ENCODE data around the gene RAB44. TPM values are rescaled to one million over a fixed set of nuclear protein-coding genes. Genes with fewer than 3 reads are reported as not detected.

Gene RAB44
- total RNA-seq, 1 experiment from 2014 or later: 0.11 TPM

DNA sequence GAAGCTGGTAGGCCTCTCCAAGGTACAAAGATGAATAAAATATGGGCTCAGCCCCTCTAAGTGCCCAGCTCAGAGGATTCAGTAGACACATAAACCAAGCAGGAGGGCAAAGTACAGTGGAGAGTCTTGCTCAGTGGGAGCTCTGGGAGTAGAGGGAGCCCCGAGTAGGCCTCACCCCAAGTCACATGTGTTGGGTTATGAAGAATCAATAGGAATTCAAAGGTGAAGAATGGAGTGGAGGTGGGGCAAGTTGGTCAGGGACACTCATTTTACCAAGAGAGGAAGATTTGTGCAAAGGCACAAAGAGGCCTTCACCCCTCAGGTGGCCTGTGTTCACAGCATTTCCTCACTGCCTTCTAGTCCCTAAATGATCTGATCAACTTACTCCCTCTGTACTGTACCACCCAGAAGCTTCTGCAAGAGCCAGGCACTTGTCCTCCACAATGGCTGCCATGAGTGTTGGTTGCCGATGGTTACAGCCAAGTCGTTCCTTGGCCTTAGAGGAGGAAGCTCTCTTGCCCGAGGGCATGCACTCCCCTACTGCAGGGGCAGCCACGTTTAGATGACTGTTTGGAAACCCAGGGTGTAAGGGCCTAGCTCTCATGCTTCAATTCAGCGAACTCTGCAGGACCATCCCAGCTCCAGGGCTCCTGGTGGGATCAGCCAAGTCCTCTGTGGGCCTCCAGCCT lies 25.8 kb upstream of the RAB44 start (continued):
- TF ChIP-seq, protein P1, sequence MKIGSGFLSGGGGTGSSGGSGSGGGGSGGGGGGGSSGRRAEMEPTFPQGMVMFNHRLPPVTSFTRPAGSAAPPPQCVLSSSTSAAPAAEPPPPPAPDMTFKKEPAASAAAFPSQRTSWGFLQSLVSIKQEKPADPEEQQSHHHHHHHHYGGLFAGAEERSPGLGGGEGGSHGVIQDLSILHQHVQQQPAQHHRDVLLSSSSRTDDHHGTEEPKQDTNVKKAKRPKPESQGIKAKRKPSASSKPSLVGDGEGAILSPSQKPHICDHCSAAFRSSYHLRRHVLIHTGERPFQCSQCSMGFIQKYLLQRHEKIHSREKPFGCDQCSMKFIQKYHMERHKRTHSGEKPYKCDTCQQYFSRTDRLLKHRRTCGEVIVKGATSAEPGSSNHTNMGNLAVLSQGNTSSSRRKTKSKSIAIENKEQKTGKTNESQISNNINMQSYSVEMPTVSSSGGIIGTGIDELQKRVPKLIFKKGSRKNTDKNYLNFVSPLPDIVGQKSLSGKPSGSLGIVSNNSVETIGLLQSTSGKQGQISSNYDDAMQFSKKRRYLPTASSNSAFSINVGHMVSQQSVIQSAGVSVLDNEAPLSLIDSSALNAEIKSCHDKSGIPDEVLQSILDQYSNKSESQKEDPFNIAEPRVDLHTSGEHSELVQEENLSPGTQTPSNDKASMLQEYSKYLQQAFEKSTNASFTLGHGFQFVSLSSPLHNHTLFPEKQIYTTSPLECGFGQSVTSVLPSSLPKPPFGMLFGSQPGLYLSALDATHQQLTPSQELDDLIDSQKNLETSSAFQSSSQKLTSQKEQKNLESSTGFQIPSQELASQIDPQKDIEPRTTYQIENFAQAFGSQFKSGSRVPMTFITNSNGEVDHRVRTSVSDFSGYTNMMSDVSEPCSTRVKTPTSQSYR (CRISPR knock-in tag; IDR thresholded peaks at IDR 0.05): no peak
- TF ChIP-seq ETV6 (CRISPR knock-in tag; IDR thresholded peaks at IDR 0.05): no peak

- TF ChIP-seq, protein P2, sequence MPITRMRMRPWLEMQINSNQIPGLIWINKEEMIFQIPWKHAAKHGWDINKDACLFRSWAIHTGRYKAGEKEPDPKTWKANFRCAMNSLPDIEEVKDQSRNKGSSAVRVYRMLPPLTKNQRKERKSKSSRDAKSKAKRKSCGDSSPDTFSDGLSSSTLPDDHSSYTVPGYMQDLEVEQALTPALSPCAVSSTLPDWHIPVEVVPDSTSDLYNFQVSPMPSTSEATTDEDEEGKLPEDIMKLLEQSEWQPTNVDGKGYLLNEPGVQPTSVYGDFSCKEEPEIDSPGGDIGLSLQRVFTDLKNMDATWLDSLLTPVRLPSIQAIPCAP (CRISPR knock-in tag; IDR thresholded peaks at IDR 0.05): no peak
- TF ChIP-seq ZNF532 (CRISPR knock-in tag; IDR thresholded peaks at IDR 0.05; ENCODE audit: borderline replicate concordance): no peak
- TF ChIP-seq, protein P3, sequence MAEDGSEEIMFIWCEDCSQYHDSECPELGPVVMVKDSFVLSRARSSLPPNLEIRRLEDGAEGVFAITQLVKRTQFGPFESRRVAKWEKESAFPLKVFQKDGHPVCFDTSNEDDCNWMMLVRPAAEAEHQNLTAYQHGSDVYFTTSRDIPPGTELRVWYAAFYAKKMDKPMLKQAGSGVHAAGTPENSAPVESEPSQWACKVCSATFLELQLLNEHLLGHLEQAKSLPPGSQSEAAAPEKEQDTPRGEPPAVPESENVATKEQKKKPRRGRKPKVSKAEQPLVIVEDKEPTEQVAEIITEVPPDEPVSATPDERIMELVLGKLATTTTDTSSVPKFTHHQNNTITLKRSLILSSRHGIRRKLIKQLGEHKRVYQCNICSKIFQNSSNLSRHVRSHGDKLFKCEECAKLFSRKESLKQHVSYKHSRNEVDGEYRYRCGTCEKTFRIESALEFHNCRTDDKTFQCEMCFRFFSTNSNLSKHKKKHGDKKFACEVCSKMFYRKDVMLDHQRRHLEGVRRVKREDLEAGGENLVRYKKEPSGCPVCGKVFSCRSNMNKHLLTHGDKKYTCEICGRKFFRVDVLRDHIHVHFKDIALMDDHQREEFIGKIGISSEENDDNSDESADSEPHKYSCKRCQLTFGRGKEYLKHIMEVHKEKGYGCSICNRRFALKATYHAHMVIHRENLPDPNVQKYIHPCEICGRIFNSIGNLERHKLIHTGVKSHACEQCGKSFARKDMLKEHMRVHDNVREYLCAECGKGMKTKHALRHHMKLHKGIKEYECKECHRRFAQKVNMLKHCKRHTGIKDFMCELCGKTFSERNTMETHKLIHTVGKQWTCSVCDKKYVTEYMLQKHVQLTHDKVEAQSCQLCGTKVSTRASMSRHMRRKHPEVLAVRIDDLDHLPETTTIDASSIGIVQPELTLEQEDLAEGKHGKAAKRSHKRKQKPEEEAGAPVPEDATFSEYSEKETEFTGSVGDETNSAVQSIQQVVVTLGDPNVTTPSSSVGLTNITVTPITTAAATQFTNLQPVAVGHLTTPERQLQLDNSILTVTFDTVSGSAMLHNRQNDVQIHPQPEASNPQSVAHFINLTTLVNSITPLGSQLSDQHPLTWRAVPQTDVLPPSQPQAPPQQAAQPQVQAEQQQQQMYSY (CRISPR knock-in tag; IDR thresholded peaks at IDR 0.05): peak; percentile 64
- TF ChIP-seq, protein P4, sequence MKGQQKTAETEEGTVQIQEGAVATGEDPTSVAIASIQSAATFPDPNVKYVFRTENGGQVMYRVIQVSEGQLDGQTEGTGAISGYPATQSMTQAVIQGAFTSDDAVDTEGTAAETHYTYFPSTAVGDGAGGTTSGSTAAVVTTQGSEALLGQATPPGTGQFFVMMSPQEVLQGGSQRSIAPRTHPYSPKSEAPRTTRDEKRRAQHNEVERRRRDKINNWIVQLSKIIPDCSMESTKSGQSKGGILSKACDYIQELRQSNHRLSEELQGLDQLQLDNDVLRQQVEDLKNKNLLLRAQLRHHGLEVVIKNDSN (CRISPR knock-in tag; IDR thresholded peaks at IDR 0.05): no peak
- Mint-ChIP-seq H3K4me3 (no peak overlapping the region), H3K27ac (no peak overlapping the region), H3K27me3 (ENCODE audit: low read depth) (peaks cover 14% of the 10 kb centered on the region), H3K36me3 (no peaks in the 10 kb centered on the region), H3K9me3 (peaks cover 9% of the 10 kb centered on the region; the same call in 1 of the 2 replicates), H3K4me1 (peaks cover 43% of the 10 kb centered on the region)
- ATAC-seq (no peak), DNase-seq (ENCODE audit: low spot score) (no peak)
- CTCF ChIA-PET: interaction anchor here (1.1 to 2.2 kb wide), 2 partner anchors 18 to 59 kb away, joined by 3 to 6 read pairs; no protein-coding TSS in a partner anchor
- POLR2A ChIA-PET: no interaction called here
These were observed 23.7 kb upstream of the RAB44 start for GRCh38 chr6:36673882-36674281.

GRCh38 chr6:36674942-36675341 lies 22.7 kb upstream of the RAB44 start:
- Mint-ChIP-seq H3K36me3 (no peaks in the 10 kb centered on the region), H3K27ac (no peak overlapping the region; the same call in 1 of the 2 replicates), H3K4me1 (peaks cover 33% of the 10 kb centered on the region), H3K4me3 (no peak overlapping the region), H3K27me3 (ENCODE audit: low read depth) (peaks cover 21% of the 10 kb centered on the region), H3K9me3 (peaks cover 9% of the 10 kb centered on the region; the same call in 1 of the 2 replicates)
- ChIA-PET POLR2A (no interaction called here), CTCF (interaction anchor here (2.2 kb wide), 1 partner anchor 60 kb away, joined by 6 read pairs; no protein-coding TSS in a partner anchor)
- ATAC-seq (no peak), DNase-seq (ENCODE audit: low spot score) (no peak)
- TF ChIP-seq FOXP4 (CRISPR knock-in tag; IDR thresholded peaks at IDR 0.05): no peak
- no peak for TF ChIP-seq MXD4 (CRISPR knock-in tag; IDR thresholded peaks at IDR 0.05; ENCODE audit: borderline replicate concordance)
- TF ChIP-seq SOX15 (CRISPR knock-in tag; IDR thresholded peaks at IDR 0.05): no peak
- no peak for TF ChIP-seq PREB (CRISPR knock-in tag; IDR thresholded peaks at IDR 0.05; ENCODE audit: borderline replicate concordance)
- no peak for TF ChIP-seq IRF2 (CRISPR knock-in tag; IDR thresholded peaks at IDR 0.05; ENCODE audit: borderline replicate concordance, low read depth)

Measured in WTC11 (cell line).